ENCODE measurements around the gene CRACDL. TPM values are rescaled to one million over a fixed set of nuclear protein-coding genes. Genes with fewer than 3 reads are reported as not detected.

Gene CRACDL
- total and polyA plus RNA-seq, 8 donors = 3.6 to 11.0 (median 6.0) TPM

DNA sequence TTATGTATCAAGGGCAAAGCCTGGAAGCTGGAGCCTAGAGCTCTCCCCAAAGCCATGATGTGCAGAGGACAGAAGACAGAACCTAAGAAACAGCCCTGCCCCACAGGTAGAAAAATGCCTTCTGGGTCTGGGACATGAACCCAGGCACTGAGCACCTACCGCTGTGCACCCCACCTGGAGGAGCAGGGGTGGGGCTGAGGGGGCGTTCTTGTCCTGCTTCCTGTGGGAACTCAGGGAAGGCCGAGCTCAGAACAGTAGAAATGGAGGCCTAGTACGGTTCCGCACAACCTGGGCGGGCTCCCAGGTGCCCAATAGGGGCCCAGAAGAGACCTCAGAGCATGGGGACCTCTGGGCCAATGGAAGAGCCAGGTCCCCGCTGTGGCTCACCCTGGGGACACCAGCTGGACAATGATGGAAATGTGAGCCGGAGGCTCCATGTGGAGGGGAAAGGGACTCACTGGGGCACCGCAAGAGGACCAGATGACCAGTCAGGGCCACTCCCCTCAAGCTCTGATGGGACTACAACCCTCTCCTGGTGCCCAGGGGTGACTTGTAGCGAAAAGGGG is 3.2 kb downstream of the CRACDL start:
- no peaks in the 10 kb centered on the region for H3K27me3 ChIP-seq
- H3K4me1 ChIP-seq = no peaks in the 10 kb centered on the region
- H3K36me3 ChIP-seq = no peaks in the 10 kb centered on the region
- TF ChIP-seq, protein P1, sequence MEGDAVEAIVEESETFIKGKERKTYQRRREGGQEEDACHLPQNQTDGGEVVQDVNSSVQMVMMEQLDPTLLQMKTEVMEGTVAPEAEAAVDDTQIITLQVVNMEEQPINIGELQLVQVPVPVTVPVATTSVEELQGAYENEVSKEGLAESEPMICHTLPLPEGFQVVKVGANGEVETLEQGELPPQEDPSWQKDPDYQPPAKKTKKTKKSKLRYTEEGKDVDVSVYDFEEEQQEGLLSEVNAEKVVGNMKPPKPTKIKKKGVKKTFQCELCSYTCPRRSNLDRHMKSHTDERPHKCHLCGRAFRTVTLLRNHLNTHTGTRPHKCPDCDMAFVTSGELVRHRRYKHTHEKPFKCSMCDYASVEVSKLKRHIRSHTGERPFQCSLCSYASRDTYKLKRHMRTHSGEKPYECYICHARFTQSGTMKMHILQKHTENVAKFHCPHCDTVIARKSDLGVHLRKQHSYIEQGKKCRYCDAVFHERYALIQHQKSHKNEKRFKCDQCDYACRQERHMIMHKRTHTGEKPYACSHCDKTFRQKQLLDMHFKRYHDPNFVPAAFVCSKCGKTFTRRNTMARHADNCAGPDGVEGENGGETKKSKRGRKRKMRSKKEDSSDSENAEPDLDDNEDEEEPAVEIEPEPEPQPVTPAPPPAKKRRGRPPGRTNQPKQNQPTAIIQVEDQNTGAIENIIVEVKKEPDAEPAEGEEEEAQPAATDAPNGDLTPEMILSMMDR (IDR thresholded peaks at IDR 0.05) = no peak
- no peak for FAIRE-seq
- intact Hi-C loops (cut with DNase I) = no loop called here
- H3K27ac ChIP-seq = no peak overlapping the region
- no peak overlapping the region for H3K4me3 ChIP-seq
- ATAC-seq = no peak
- DNase-seq = no peak
- WGBS, 2 donors = 93 to 95% methylated on average over 10 of the region's 10 CpGs
- no peaks in the 10 kb centered on the region for H3K9me3 ChIP-seq

DNA sequence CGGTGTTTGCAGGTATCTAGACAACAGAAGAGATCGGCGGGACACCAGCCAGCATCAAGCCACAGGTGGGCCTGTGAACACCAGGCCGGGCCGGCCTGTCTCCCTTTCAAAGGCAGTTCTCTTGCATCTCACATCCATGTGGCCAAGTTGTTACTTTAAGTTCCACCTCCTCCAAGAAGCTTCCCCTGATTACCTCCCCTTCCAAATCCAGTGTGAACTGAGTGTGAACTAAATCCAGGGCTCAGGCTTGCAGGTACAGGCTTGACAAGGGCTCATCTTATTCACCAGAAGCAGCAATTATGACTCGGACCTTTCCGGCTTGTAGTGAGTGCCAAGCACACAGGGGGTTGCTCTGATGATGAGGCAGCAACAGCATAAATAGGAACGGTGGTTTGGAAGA is 3.9 kb downstream of the CRACDL start:
- DNase-seq = no peak
- intact Hi-C loops (cut with DNase I) = no loop called here
- Histone ChIP-seq H3K9me3 (no peaks in the 10 kb centered on the region), H3K27me3 (no peaks in the 10 kb centered on the region), H3K36me3 (no peaks in the 10 kb centered on the region), H3K4me1 (no peaks in the 10 kb centered on the region), H3K27ac (no peak overlapping the region), H3K4me3 (no peak overlapping the region)
- 88 to 90% methylated on average over 8 of the region's 8 CpGs for WGBS, 2 donors
- TF ChIP-seq, protein P1 (IDR thresholded peaks at IDR 0.05) = no peak
- ATAC-seq = no peak
- FAIRE-seq = no peak

DNA sequence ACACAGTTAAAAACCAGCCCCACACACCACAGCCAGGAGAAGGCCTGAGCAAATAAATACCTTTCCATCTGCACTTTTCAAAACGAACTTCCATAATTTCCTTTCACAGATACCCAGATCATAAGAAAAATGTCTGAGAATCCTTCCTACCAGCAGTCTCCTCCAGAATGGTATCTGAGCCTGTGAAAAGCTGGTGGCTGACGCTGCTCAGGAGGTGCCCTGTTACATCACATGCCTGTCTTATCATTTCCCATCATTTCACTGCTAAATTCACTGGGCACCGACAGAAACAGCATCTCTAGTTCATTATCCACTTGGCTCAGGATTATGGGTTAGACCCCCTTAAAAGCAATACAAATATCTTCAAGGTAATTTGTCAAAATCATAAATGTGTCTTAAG is 4.4 kb downstream of the CRACDL start:
- DNase-seq (no peak), ATAC-seq (no peak), FAIRE-seq (no peak)
- Histone ChIP-seq H3K4me1 (no peaks in the 10 kb centered on the region), H3K27ac (no peak overlapping the region), H3K9me3 (no peaks in the 10 kb centered on the region), H3K4me3 (no peak overlapping the region), H3K36me3 (no peaks in the 10 kb centered on the region), H3K27me3 (no peaks in the 10 kb centered on the region)
- TF ChIP-seq, protein P1 (IDR thresholded peaks at IDR 0.05) = no peak
- 60 to 65% methylated on average over 3 of the region's 3 CpGs for WGBS, 2 donors
- intact Hi-C loops (cut with DNase I) = no loop called here

DNA sequence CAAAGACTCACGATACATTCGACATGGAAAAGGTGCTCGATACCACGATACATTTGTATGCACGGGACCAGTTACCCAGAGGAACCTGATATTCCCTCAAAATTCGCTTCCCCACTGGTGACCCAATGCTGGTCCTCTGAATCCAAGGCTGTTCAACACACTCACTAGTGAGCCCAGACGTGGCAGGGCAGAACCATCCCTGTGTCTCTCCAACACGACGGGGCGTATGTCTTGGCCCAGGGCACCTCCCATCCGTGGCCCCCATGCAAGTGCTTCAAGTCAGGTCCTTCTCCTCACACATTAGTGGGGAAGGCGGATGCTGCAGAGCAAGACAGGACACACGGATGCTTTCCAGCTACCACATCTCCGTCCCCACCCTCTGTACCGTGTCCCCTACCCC is 6.1 kb downstream of the CRACDL start:
- DNase-seq (no peak), FAIRE-seq (no peak), ATAC-seq (no peak)
- no peak overlapping the region for H3K4me3 ChIP-seq
- H3K27ac ChIP-seq = no peak overlapping the region
- intact Hi-C loops (cut with DNase I) = no loop called here
- WGBS, 2 donors = 93 to 96% methylated on average over 15 of the region's 15 CpGs
- no peaks in the 10 kb centered on the region for H3K9me3 ChIP-seq
- H3K36me3 ChIP-seq = no peaks in the 10 kb centered on the region
- H3K27me3 ChIP-seq = no peaks in the 10 kb centered on the region
- TF ChIP-seq, protein P1 (IDR thresholded peaks at IDR 0.05) = no peak
- H3K4me1 ChIP-seq = no peaks in the 10 kb centered on the region

DNA sequence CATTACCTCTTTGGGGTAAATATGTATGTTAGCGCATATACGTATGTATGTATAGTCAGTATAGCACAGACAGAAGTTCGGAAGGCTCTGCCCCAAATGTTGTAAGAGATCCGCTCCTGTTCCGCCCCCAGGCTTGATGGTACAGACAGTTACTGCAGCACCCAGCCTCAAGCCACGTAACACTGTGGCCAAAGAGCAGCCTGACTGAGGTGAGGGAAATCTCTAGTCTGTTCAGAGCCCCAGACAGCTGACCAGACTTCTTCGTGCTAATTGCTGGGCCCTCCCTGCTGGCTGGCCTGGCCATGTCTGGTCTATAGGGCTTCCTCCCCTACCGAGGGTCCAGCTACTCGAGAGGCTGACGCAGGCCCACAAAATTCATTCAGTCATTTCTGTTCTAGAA is 7.8 kb downstream of the CRACDL start:
- Histone ChIP-seq H3K4me3 (no peak overlapping the region), H3K36me3 (no peaks in the 10 kb centered on the region), H3K27ac (no peak overlapping the region), H3K4me1 (no peaks in the 10 kb centered on the region), H3K27me3 (no peaks in the 10 kb centered on the region), H3K9me3 (no peaks in the 10 kb centered on the region)
- TF ChIP-seq, protein P1 (IDR thresholded peaks at IDR 0.05) = no peak
- 92 to 93% methylated on average over 10 of the region's 10 CpGs for WGBS, 2 donors
- intact Hi-C loops (cut with DNase I) = no loop called here
- DNase-seq (no peak), ATAC-seq (no peak), FAIRE-seq (no peak)

All from pancreas (tissue), 10 donors.